A549 (cell line): ENCODE measurements around the gene CTSF.

Source experiments
- POLR2A ChIP-seq: IDR thresholded peaks from 2 replicates; pipeline ENCODE4 v1.6.1; 2012; ENCODE audit warnings: mild to moderate bottlenecking, low read length
- TF ChIP-seq, protein P1 (sequence below): fragments of >200 bp; sonication (Bioruptor Twin); formaldehyde crosslinking; IDR thresholded peaks from 3 replicates; pipeline ENCODE4 v1.5.1; 2016

DNA sequence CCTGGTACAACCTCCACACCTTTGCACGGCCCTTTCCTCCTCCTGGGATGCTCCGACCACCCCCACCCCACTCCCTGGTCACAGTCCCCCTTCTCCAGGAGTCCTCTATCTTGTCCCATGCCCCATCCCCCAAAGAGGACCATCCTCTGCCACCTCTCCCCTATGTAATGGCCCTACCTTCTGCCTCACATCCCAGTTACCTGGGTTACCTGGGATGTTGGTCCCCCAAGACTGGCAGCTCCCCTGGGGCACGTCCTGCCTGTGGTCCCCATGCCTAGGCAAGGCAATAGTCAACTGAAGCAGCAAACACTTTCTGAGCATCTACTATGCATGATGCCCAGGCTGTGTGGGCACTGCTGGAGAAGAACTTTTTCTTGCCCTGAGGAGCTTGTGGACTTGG lies 13.0 kb downstream of the CTSF start:
- TF ChIP-seq, protein P1, sequence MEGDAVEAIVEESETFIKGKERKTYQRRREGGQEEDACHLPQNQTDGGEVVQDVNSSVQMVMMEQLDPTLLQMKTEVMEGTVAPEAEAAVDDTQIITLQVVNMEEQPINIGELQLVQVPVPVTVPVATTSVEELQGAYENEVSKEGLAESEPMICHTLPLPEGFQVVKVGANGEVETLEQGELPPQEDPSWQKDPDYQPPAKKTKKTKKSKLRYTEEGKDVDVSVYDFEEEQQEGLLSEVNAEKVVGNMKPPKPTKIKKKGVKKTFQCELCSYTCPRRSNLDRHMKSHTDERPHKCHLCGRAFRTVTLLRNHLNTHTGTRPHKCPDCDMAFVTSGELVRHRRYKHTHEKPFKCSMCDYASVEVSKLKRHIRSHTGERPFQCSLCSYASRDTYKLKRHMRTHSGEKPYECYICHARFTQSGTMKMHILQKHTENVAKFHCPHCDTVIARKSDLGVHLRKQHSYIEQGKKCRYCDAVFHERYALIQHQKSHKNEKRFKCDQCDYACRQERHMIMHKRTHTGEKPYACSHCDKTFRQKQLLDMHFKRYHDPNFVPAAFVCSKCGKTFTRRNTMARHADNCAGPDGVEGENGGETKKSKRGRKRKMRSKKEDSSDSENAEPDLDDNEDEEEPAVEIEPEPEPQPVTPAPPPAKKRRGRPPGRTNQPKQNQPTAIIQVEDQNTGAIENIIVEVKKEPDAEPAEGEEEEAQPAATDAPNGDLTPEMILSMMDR, result no peak
- no peak for TF ChIP-seq POLR2A
